ENCODE data around the gene LY6G6D. TPM values are rescaled to one million over a fixed set of nuclear protein-coding genes. Genes with fewer than 3 reads are reported as not detected.
A peak's percentile ranks its signal among the peaks of the same experiment; 100 is the strongest.

The LY6G6D gene, protein sequence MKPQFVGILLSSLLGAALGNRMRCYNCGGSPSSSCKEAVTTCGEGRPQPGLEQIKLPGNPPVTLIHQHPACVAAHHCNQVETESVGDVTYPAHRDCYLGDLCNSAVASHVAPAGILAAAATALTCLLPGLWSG
- not detected for polyA plus RNA-seq (ENCODE audit: insufficient read length)

GRCh38 chr6:31715022-31715958 lies at the start of gene LY6G6D:
TSS of gene LY6G6D (plus strand) at chr6:31715348. CDS start at chr6:31715356, 8 bp downstream.
- no peak for DNase-seq

- peak; percentile 98 for DNase-seq
These were observed 49.4 kb upstream of the LY6G6D start, which contains the start of gene CSNK2B for GRCh38 chr6:31665501-31666336. TSS of gene CSNK2B (plus strand) at chr6:31666080. CDS start at chr6:31666832, 752 bp downstream.

DNA sequence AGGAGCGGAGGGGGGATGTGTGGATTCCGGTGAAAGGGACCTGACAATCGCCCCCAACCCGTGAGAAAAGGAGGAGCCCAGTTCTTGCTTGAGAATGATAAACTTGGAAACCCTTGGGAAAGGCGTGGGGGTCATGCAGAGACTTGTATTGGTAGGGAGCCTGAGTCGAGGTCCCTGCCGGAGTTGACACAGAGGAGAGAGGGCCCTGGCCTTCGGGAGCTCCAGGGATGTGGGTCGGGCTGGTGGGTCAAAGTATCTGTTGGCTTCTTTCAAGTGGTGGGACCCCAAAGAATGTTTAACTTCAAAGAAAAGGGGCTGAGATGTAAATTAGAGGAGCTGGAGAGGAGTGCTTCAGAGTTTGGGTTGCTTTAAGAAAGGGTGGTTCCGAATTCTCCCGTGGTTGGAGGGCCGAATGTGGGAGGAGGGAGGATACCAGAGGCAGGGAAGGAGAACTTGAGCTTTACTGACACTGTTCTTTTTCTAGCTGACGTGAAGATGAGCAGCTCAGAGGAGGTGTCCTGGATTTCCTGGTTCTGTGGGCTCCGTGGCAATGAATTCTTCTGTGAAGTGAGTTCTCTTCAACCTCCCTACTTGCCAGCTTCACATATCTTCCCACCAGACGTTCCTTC lies 48.7 kb upstream of the LY6G6D start:
- no peak for DNase-seq

GRCh38 chr6:31669676-31670075 lies 45.5 kb upstream of the LY6G6D start, which contains the start of gene LY6G5B:
TSS of gene LY6G5B (plus strand) at chr6:31669976. CDS start at chr6:31670951, 975 bp downstream.
- no peak for DNase-seq

- no peak for DNase-seq
These were observed 38.7 kb upstream of the LY6G6D start for GRCh38 chr6:31676322-31676903.

- DNase-seq = no peak
These were observed 38.2 kb upstream of the LY6G6D start for GRCh38 chr6:31676904-31677303.

- no peak for DNase-seq
These were observed 37.2 kb upstream of the LY6G6D start for GRCh38 chr6:31677955-31678354.

- DNase-seq = peak; percentile 87
These were observed 34.7 kb upstream of the LY6G6D start, which contains the start of gene LY6G5C for GRCh38 chr6:31680226-31681134. TSS of gene LY6G5C (minus strand) at chr6:31681067. CDS start at chr6:31680373, 694 bp downstream.

- peak; percentile 36 for DNase-seq
These were observed 33.9 kb upstream of the LY6G6D start for GRCh38 chr6:31681135-31681671.

GRCh38 chr6:31683591-31683990 lies 31.6 kb upstream of the LY6G6D start:
- DNase-seq = no peak

GRCh38 chr6:31686483-31686882 lies 28.7 kb upstream of the LY6G6D start:
- DNase-seq = no peak

- no peak for DNase-seq
These were observed 27.8 kb upstream of the LY6G6D start for GRCh38 chr6:31687321-31687720.

DNA sequence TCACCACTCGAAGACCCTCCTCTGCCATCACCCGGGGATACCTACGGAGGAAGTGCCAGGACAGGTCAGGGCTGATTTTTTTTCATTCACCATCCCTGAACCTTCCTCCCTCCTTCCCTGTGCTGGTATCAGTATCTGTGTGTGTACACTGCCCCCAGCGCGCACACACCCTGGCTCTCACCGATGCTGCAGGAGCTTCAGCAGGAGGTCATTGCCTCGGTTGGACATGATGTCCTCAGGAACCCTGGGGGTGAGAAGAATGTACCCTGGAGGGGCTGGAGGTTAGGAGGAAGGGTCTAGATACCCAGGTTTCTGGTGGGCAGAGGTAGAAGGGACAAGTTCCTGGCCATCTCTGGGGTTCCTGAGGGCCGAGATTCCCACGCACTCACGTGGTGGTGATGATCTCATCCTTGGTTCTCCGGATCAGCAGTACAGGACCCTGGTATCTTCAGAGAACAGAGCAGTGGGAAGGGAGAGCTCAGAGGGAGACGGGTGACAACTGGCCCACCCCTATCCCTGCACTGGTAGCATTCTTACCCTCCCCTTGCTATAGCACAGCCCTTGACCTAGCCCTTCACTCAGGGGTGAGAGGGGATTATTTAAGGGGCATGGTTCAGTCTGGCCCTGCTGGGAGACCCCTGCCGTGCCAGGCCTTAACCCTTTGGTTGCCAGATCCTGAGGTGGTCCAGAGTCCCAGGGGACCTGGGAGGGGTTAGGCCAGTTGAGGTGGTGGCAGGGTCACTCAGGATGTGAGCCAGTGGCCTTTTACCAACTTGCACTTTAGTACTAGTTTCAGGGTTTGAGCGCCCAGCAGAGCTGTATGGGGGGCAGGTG lies 27.1 kb upstream of the LY6G6D start:
- DNase-seq = no peak

DNA sequence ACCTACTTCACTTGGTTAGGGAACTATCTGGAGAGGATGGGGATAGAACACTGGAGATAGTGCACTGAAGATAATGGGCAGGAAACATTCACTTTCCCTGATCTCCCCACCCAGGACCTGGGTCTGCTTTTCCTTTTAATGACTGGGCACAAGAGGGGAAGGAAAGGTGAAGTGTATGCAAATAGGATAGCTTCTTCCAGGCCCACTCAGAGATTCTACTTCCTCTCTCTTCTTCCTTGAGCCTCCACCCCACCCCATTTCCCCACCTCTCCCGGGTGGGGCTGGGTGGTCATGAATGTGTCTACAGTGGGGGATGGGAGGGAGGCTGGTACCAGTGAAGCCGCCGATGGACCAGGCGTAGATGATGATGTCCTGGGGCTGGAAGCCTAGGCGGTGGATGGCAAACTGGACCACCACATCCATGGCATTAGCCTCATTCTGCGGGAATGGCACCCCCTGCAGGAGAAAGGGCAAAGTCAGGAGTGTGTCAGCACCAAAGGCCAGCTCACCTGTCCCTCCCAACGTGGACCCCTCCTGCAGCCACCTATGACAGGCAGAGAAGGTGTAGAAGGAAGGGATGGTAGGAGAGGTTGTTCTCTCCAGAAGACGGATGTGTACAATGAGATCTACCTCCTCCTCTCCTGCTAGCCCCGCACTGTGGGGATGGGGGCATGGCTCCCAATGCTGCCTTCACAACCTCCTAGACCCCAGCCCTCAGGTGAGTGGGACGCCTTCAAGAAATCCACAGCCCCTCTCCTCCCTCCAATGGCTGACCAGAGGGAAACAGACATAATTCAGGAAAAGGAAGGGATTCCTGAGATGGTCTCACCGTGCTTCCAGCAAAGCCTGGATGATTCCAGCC lies 25.7 kb upstream of the LY6G6D start:
- DNase-seq = no peak

DNA sequence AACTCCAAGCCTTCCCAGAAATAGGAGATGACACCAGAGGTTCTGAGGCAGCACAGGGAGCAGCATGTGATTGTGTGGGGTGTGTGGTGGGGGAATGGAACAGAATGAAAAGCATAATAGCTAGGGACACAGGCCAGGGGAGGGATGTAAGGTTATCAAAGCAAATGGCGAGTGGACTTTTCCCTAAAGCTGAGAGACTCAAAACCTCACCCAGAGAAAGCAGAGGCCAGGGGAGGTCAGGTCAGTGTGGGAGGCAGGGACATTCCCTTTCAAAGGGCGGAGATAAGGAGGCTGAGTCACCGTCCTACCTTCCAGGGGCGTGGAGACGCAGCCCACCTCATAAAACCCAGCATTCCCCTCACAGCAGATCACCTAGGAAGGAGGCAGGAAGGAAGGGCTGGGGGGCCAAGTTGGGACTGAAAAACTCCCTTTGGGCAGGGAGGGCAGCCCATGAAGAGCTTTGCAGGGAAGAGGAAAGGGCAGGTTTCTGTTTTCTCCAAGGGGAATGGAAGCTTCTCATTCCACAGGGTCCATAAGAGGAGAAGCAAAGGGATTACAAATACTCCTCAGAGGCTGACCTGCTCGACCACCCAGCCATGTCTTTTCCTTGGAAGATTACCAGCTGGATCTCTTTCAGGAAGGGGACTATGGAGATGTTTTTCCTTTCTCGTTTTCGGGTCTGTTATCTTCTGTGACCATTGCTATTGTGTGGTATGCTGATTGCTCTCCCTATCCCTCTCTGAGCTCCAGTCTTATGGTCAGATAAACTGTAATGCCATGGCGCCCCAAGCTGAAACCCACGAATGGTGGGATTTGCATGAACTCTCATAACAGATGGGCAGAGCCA lies 24.7 kb upstream of the LY6G6D start:
- DNase-seq = no peak

DNA sequence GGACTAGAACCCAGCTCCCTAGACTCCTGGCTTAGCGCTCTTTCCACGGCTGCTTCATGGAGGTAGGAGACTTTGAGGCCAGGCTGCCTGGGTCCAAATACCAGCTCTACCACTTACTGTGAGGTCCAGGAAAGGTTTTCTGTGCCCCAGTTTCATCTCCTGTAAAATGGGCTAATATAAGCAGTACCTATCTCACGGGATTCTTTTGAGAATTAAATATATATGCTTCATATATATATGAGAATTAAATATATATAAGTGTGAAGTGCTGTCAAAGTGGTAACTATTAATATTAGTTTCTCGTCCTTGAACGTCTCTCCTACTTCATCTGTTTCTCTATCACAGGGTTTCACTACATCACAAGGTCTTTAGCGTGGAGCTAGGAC lies 24.1 kb upstream of the LY6G6D start:
- no peak for DNase-seq

GRCh38 chr6:31691564-31692108 lies 23.5 kb upstream of the LY6G6D start:
- DNase-seq = no peak
